ENCODE measurements around the gene SEMA3C. TPM values are rescaled to one million over a fixed set of nuclear protein-coding genes. Genes with fewer than 3 reads are reported as not detected.

Gene SEMA3C
- total RNA-seq, 1 experiment from 2014 or later = 39.3 TPM

GRCh38 chr7:80719261-80719660 lies 199.6 kb downstream of the SEMA3C start:
- no peaks in the 10 kb centered on the region for H3K27me3 ChIP-seq
- H3K4me3 ChIP-seq = no peak overlapping the region
- peaks cover 7% of the 10 kb centered on the region for H3K9me3 ChIP-seq (replicated peaks)
- H3K4me1 ChIP-seq = peaks cover 26% of the 10 kb centered on the region
- DNase-seq = no peak
- no peaks in the 10 kb centered on the region for H3K36me3 ChIP-seq
- H3K27ac ChIP-seq = no peak overlapping the region

DNA sequence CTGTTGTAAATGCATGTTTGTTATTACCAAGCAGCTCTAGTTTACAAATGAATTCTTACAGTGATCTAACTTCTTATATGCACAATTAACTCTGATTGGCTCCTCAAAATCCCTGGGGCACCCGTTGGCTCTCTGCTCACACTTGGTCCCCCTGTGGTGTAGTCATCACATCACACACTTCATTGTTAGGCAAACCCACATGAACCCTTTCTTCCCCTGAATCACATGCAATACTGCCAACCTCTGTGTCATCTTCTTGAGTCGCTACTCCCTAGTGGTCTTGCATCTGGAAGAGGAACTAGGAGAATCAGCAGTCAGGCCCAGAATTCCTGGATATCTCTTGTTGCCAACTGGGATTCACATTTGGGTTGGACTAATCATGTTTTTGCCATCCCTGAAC lies 207.3 kb downstream of the SEMA3C start:
- Histone ChIP-seq H3K36me3 (no peaks in the 10 kb centered on the region), H3K4me3 (no peak overlapping the region), H3K27ac (no peak overlapping the region), H3K4me1 (no peaks in the 10 kb centered on the region), H3K27me3 (no peaks in the 10 kb centered on the region), H3K9me3 (replicated peaks) (no peaks in the 10 kb centered on the region)
- DNase-seq = no peak

DNA sequence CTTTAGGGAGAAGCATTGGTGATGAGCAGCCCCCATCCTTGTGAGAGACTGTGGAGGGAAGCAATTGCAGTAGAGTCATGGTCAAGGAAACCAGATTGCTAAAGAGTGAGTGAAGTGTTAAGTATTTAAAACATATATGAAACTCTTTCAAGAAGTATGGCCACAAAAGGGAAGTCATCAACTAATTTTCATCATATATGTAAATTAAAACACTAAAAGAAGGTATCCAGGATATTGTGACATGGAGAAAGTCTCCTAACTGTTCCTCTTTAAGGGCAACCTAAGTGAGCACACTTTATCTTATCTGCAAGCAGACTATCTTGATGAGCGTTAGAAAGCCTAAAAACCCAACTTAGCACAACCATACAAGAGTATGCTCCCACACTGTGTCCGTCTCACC lies 210.7 kb downstream of the SEMA3C start:
- no peak overlapping the region for H3K27ac ChIP-seq
- H3K36me3 ChIP-seq = no peaks in the 10 kb centered on the region
- no peak overlapping the region for H3K4me3 ChIP-seq
- H3K4me1 ChIP-seq = no peaks in the 10 kb centered on the region
- DNase-seq = no peak
- H3K27me3 ChIP-seq = no peaks in the 10 kb centered on the region
- H3K9me3 ChIP-seq (replicated peaks) = no peaks in the 10 kb centered on the region

GRCh38 chr7:80707318-80707717 lies 211.5 kb downstream of the SEMA3C start:
- H3K9me3 ChIP-seq (replicated peaks) = no peaks in the 10 kb centered on the region
- H3K36me3 ChIP-seq = no peaks in the 10 kb centered on the region
- H3K4me1 ChIP-seq = no peaks in the 10 kb centered on the region
- H3K27ac ChIP-seq = no peak overlapping the region
- no peak for DNase-seq
- H3K4me3 ChIP-seq = no peak overlapping the region
- H3K27me3 ChIP-seq = no peaks in the 10 kb centered on the region

DNA sequence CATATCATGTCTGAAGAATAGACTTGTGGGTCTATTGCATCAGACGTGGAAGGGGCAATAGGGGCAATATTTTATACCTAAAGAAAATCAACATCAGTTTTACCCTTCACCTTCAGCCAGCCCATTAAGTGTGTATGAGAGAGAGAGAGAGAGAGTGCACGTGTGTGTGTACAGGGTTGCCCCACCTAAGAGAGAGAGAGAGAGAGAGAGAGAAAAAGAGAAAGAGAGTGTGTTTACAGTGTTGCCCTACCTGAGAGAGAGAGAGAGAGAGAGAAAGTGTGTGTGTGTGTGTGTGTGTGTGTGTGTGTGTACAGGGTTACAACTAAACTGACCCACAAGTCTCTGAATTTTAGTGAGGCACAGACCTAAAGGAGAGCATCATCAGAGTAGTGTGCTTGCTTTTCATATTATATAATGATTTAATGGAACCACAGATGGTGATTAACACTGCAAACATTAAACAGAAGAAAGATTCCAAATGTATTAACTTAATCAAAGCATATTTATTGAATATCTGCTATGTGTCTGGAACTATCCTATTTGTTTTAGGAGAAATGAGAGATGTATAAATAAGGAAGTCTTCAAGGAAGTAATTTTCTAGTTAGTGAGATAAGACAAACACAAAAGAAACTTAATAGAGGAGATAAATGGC lies 213.6 kb downstream of the SEMA3C start:
- Histone ChIP-seq H3K4me1 (peaks cover 1% of the 10 kb centered on the region), H3K36me3 (no peaks in the 10 kb centered on the region), H3K27ac (no peak overlapping the region), H3K27me3 (no peaks in the 10 kb centered on the region), H3K9me3 (replicated peaks) (no peaks in the 10 kb centered on the region), H3K4me3 (no peak overlapping the region)
- DNase-seq = no peak

DNA sequence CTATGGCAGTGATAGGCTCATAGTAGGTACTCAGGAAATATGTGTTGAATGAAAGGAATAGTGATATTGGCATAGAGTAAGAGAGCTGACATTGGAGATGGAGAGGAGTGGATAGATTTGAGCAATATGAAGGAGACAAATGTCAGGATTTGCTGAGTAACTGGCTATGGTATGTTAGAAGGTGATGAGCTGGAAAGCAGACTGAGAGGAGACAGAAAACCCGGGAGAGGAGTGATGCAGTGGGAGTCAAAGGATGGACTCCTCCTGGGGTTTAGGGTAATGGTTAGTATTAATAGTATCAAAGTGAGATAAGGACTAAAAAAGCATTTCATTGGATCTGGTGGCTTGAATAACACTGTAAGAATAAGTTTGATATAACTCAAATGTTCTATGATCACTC lies 215.6 kb downstream of the SEMA3C start:
- no peak overlapping the region for H3K27ac ChIP-seq
- H3K27me3 ChIP-seq = no peaks in the 10 kb centered on the region
- no peaks in the 10 kb centered on the region for H3K36me3 ChIP-seq
- DNase-seq = no peak
- no peaks in the 10 kb centered on the region for H3K9me3 ChIP-seq (replicated peaks)
- H3K4me3 ChIP-seq = no peak overlapping the region
- peaks cover 13% of the 10 kb centered on the region for H3K4me1 ChIP-seq

GRCh38 chr7:80699721-80700256 lies 219.1 kb downstream of the SEMA3C start:
- DNase-seq = peak in 1 of 2 experiments; percentile 33
- H3K27ac ChIP-seq = no peak overlapping the region
- H3K36me3 ChIP-seq = no peaks in the 10 kb centered on the region
- no peak overlapping the region for H3K4me3 ChIP-seq
- H3K9me3 ChIP-seq (replicated peaks) = peaks cover 2% of the 10 kb centered on the region
- no peaks in the 10 kb centered on the region for H3K27me3 ChIP-seq
- peaks cover 13% of the 10 kb centered on the region for H3K4me1 ChIP-seq

DNA sequence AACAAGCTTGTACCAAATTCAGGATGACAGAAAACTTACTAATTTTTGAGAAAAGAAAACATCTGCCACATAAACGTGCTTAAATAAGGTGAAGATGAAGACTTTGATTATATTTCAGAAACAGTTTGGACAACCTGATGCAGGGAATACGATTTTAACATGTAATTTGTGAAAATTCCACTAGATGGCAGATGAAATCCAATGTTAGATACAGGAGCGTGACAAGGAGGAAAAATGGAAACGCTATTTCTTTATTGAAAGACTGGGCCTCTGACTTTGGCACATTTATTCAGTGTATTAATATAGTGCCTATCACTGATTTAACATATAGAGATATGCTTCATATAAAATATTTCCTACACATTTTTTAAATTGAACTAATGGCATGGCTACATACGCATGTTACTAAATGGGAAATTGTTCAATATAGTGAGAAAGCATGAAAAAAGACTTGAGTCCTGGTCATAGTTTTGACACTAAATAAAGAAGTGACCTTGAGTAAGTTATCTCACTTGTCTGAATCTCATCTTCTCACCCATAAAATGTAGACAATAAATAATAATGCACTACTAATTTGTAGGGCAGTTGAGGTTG lies 219.7 kb downstream of the SEMA3C start:
- H3K27ac ChIP-seq = no peak overlapping the region
- no peak overlapping the region for H3K4me3 ChIP-seq
- H3K36me3 ChIP-seq = no peaks in the 10 kb centered on the region
- peaks cover 13% of the 10 kb centered on the region for H3K4me1 ChIP-seq
- H3K27me3 ChIP-seq = no peaks in the 10 kb centered on the region
- H3K9me3 ChIP-seq (replicated peaks) = peaks cover 8% of the 10 kb centered on the region
- peak in 1 of 2 experiments; percentile 86 for DNase-seq

Data from SJCRH30 (cell line).